B cell (primary cell): Measurements from ENCODE around the gene SERGEF. TPM values are rescaled to one million over a fixed set of nuclear protein-coding genes. Genes with fewer than 3 reads are reported as not detected.

ENCODE experiments used
- ATAC-seq: fragments of 200-7000 bp; cut with Tn5 transposase; one replicate; pipeline ENCODE4 v1.10.0; 2021; ENCODE audit warnings: low read depth, mild to moderate bottlenecking, moderate number of reproducible peaks, moderate library complexity
- CTCF ChIA-PET: fragments of 350-600 bp; sonication (Branson Sonifier 250); formaldehyde crosslinking; loops from one replicate; lab custom pipeline; 2021; ENCODE audit warnings: antibody characterized with exemption, inconsistent platforms; lab: Charles Lee
- POLR2A ChIA-PET: fragments of 350-600 bp; sonication (Branson Sonifier 250); formaldehyde crosslinking; loops from one replicate; lab custom pipeline; 2021; ENCODE audit warnings: antibody characterized with exemption; lab: Charles Lee
- DNase-seq: peaks from one replicate; pipeline ENCODE4 v3.0.0; 2013
- H2AFZ ChIP-seq: 2 replicates; pipeline ENCODE4 v1.6.1; 2012; ENCODE audit warnings: mild to moderate bottlenecking, low read depth, low read length; ENCODE audit not compliant: insufficient read depth, poor library complexity, severe bottlenecking
- H3K27ac ChIP-seq, 2 donors: 1 replicate in 1 of 2; 2 replicates in 1 of 2; pipeline ENCODE4 v1.5.1; 2012 to 2013; ENCODE audit warnings: low read length in 2 of 2, mild to moderate bottlenecking in 2 of 2, moderate library complexity in 1 of 2
- H3K27me3 ChIP-seq, 4 experiments: fragments of 200-600 bp in 1 of 4; sonication (generic) in 1 of 4; replicated peaks in 1 of 4; 1 replicate in 2 of 4; 2 replicates in 2 of 4; pipeline versions ENCODE4 v1.6.1 to v1.7.0; 2013 to 2016; ENCODE audit warnings: low read length in 3 of 4, mild to moderate bottlenecking in 2 of 4, mixed read lengths in 1 of 4, moderate library complexity in 1 of 4; ENCODE audit not compliant: insufficient read depth in 4 of 4, control insufficient read depth in 3 of 4; ENCODE audit errors: control extremely low read depth in 1 of 4
- H3K36me3 ChIP-seq, 2 experiments: replicated peaks in 1 of 2; 1 replicate in 1 of 2; 2 replicates in 1 of 2; pipeline versions ENCODE4 v1.6.1 to v1.7.1; 2013; ENCODE audit warnings: low read length in 1 of 2; ENCODE audit not compliant: insufficient read depth in 2 of 2, control insufficient read depth in 1 of 2; ENCODE audit errors: control extremely low read depth in 1 of 2, extremely low read depth in 1 of 2
- H3K4me1 ChIP-seq, 2 donors: fragments of 200-600 bp in 1 of 2; sonication (generic) in 1 of 2; 1 replicate in 1 of 2; 2 replicates in 1 of 2; pipeline versions ENCODE4 v1.5.1 to v1.6.1; 2013 to 2017; ENCODE audit warnings: low read length in 2 of 2; ENCODE audit not compliant: control insufficient read depth in 2 of 2, insufficient read depth in 2 of 2
- H3K4me2 ChIP-seq: replicated peaks from 2 replicates; pipeline ENCODE3; 2012; ENCODE audit warnings: mild to moderate bottlenecking, low read depth, low read length; ENCODE audit not compliant: poor library complexity, severe bottlenecking
- H3K4me3 ChIP-seq, 5 experiments: fragments of 200-600 bp in 1 of 5; sonication (generic) in 1 of 5; 1 replicate in 3 of 5; 2 replicates in 2 of 5; pipeline versions ENCODE4 v1.5.1 to v1.7.0; 2011 to 2016; ENCODE audit warnings: low read length in 4 of 5, mild to moderate bottlenecking in 4 of 5, low read depth in 2 of 5, control low read depth in 1 of 5, moderate library complexity in 1 of 5; ENCODE audit not compliant: insufficient read depth in 1 of 5; ENCODE audit errors: control extremely low read depth in 1 of 5, extremely low read depth in 1 of 5
- H3K79me2 ChIP-seq: fragments of 200-600 bp; sonication (generic); one replicate; pipeline ENCODE4 v1.6.0; 2016; ENCODE audit warnings: low read length; ENCODE audit not compliant: control insufficient read depth, insufficient read depth
- H3K9ac ChIP-seq: fragments of 200-600 bp; sonication (generic); 2 replicates; pipeline ENCODE4 v1.6.1; 2017; ENCODE audit warnings: mild to moderate bottlenecking, low read length, moderate library complexity
- H3K9me3 ChIP-seq, 3 donors: one replicate each; pipeline versions ENCODE4 v1.6.1 to v1.7.1; 2013; ENCODE audit warnings: low read length in 2 of 3; ENCODE audit not compliant: control insufficient read depth in 2 of 3, insufficient read depth in 1 of 3; ENCODE audit errors: control extremely low read depth in 1 of 3
- H4K20me1 ChIP-seq: 2 replicates; pipeline ENCODE4 v1.6.0; 2012; ENCODE audit warnings: mild to moderate bottlenecking, low read length; ENCODE audit not compliant: insufficient read depth, control insufficient read depth, poor library complexity, severe bottlenecking
- H3K27ac Mint-ChIP-seq: one replicate; pipeline ENCODE4 v1.8.0; 2021; ENCODE audit warnings: mixed read lengths
- H3K27me3 Mint-ChIP-seq: one replicate; pipeline ENCODE4 v1.8.0; 2021; ENCODE audit warnings: mixed read lengths
- H3K4me1 Mint-ChIP-seq: one replicate; pipeline ENCODE4 v1.8.0; 2021; ENCODE audit warnings: mixed read lengths
- H3K4me3 Mint-ChIP-seq: one replicate; pipeline ENCODE4 v1.8.0; 2021; ENCODE audit warnings: mixed read lengths
- H3K9me3 Mint-ChIP-seq: one replicate; pipeline ENCODE4 v1.8.0; 2022; ENCODE audit warnings: mixed read lengths; ENCODE audit not compliant: insufficient read depth
- EZH2 ChIP-seq: IDR thresholded peaks from 2 replicates; pipeline ENCODE4 v1.6.1; 2012; ENCODE audit warnings: borderline replicate concordance, low read depth, mild to moderate bottlenecking, moderate library complexity, low read length; ENCODE audit not compliant: insufficient read depth, poor library complexity, severe bottlenecking
- WGBS: methylation state at CpG from one replicate; pipeline ENCODE4 v1.1.5; 2013; ENCODE audit warnings: missing lambda C conversion rate; ENCODE audit not compliant: insufficient coverage; 5-methylcytosine and 5-hydroxymethylcytosine counted together
- intact Hi-C: fragments of 100-400 bp; cut with micrococcal nuclease; formaldehyde crosslinking; loops from one replicate; pipeline ENCODE4 v1.10.0; 2022
- polyA plus RNA-seq: library from polyadenylated mRNA; depleted of rRNA; stranded (reverse); fragments of >200 nt; gene quantifications from 2 replicates; pipeline ENCODE4 v1.2.3, GENCODE V29; 2012
- total RNA-seq, 2 donors: library from RNA; stranded (reverse); fragments of 120-200 nt in 1 of 2; gene quantifications; 1 replicate in 1 of 2; 2 replicates in 1 of 2; pipeline versions ENCODE4 v1.2.3 to v1.2.4, GENCODE V29; 2013 to 2022
- TF ChIP-seq, protein P1 (sequence below): fragments of 200-600 bp; IDR thresholded peaks from one replicate; pipeline ENCODE4 v1.8.0; 2022; ENCODE audit warnings: antibody characterized with exemption, mild to moderate bottlenecking

SERGEF gene
- total and polyA plus RNA-seq, 2 donors (not counting 1 experiment from before 2014, with no cell fraction given), result 24.2 to 54.3 TPM

- Histone ChIP-seq H3K4me2 (no peak overlapping the region), H2AFZ (no peak overlapping the region), H3K27me3 (no peaks in the 10 kb centered on the region), H3K36me3 (peaks cover 0 to 26% of the 10 kb centered on the region in 2 experiments), H3K27ac (no peak overlapping the region), H3K9me3 (peaks cover 0 to 2% (median 0%) of the 10 kb centered on the region in 3 donors), H3K4me1 (no peaks in the 10 kb centered on the region), H4K20me1 (no peaks in the 10 kb centered on the region), H3K9ac (no peak overlapping the region), H3K4me3 (no peak overlapping the region), H3K79me2 (no peaks in the 10 kb centered on the region)
- WGBS, result no CpG with 5 or more reads among the region's 3 CpGs
- no peaks in the 10 kb centered on the region for H3K4me1 Mint-ChIP-seq
- DNase-seq (no peak), ATAC-seq (no peak)
- ChIA-PET POLR2A (no interaction called here), CTCF (no interaction called here)
- H3K27me3 Mint-ChIP-seq, result no peaks in the 10 kb centered on the region
- intact Hi-C loops, result no loop called here
- peaks cover 5% of the 10 kb centered on the region for H3K9me3 Mint-ChIP-seq
- no peak overlapping the region for H3K27ac Mint-ChIP-seq
- no peak overlapping the region for H3K4me3 Mint-ChIP-seq
- no peak for TF ChIP-seq EZH2
- TF ChIP-seq, protein P1, sequence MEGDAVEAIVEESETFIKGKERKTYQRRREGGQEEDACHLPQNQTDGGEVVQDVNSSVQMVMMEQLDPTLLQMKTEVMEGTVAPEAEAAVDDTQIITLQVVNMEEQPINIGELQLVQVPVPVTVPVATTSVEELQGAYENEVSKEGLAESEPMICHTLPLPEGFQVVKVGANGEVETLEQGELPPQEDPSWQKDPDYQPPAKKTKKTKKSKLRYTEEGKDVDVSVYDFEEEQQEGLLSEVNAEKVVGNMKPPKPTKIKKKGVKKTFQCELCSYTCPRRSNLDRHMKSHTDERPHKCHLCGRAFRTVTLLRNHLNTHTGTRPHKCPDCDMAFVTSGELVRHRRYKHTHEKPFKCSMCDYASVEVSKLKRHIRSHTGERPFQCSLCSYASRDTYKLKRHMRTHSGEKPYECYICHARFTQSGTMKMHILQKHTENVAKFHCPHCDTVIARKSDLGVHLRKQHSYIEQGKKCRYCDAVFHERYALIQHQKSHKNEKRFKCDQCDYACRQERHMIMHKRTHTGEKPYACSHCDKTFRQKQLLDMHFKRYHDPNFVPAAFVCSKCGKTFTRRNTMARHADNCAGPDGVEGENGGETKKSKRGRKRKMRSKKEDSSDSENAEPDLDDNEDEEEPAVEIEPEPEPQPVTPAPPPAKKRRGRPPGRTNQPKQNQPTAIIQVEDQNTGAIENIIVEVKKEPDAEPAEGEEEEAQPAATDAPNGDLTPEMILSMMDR, result no peak
Observed at GRCh38 chr11:17930544-17931125, 82.2 kb downstream of the SERGEF start.

GRCh38 chr11:17929171-17929570 is 83.7 kb downstream of the SERGEF start:
- Histone ChIP-seq H4K20me1 (no peaks in the 10 kb centered on the region), H2AFZ (no peak overlapping the region), H3K79me2 (no peaks in the 10 kb centered on the region), H3K27me3 (no peaks in the 10 kb centered on the region), H3K27ac (no peak overlapping the region), H3K36me3 (peaks cover 0 to 32% of the 10 kb centered on the region in 2 experiments), H3K4me2 (no peak overlapping the region), H3K9ac (no peak overlapping the region), H3K4me3 (no peak overlapping the region), H3K4me1 (no peaks in the 10 kb centered on the region), H3K9me3 (peaks cover 0 to 2% (median 0%) of the 10 kb centered on the region in 3 donors)
- Mint-ChIP-seq H3K27ac (no peak overlapping the region), H3K9me3 (peaks cover 5% of the 10 kb centered on the region), H3K4me3 (no peak overlapping the region), H3K27me3 (no peaks in the 10 kb centered on the region), H3K4me1 (no peaks in the 10 kb centered on the region)
- WGBS, result 100% methylated on average over 2 of the region's 3 CpGs
- no peak for DNase-seq
- TF ChIP-seq, protein P1, result no peak
- TF ChIP-seq EZH2, result no peak
- ATAC-seq, result no peak
- CTCF ChIA-PET, result no interaction called here
- intact Hi-C loops, result no loop called here
- POLR2A ChIA-PET, result no interaction called here
